ENCODE measurements around the gene MBNL1.

DNA sequence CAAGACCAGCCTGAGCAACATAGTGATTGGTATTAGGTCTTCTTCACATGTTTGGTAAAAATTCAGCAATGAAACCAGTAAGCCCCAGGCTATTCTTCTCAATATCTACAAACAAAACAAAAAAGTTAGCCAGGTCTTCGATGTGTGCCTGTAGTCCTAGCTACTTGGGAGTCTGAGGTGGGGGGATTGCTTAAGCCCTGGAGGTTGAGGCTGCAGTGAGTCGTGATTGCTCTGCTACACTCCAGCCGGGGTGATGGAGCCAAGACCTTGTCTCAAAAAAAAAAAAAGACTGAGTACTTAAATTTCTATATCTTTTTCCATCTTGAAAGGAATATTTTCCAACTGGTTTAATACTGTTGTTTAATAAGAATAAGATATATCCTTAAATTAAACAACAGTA lies 106.8 kb downstream of the MBNL1 start:
- TF ChIP-seq, protein P1, sequence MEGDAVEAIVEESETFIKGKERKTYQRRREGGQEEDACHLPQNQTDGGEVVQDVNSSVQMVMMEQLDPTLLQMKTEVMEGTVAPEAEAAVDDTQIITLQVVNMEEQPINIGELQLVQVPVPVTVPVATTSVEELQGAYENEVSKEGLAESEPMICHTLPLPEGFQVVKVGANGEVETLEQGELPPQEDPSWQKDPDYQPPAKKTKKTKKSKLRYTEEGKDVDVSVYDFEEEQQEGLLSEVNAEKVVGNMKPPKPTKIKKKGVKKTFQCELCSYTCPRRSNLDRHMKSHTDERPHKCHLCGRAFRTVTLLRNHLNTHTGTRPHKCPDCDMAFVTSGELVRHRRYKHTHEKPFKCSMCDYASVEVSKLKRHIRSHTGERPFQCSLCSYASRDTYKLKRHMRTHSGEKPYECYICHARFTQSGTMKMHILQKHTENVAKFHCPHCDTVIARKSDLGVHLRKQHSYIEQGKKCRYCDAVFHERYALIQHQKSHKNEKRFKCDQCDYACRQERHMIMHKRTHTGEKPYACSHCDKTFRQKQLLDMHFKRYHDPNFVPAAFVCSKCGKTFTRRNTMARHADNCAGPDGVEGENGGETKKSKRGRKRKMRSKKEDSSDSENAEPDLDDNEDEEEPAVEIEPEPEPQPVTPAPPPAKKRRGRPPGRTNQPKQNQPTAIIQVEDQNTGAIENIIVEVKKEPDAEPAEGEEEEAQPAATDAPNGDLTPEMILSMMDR (IDR thresholded peaks at IDR 0.05) = no peak
- no peak for TF ChIP-seq POLR2A (IDR thresholded peaks at IDR 0.05)
